Uterus (tissue), 4 donors: ENCODE measurements around the gene APOC3. TPM values are rescaled to one million over a fixed set of nuclear protein-coding genes. Genes with fewer than 3 reads are reported as not detected.

ENCODE experiments used
- DNase-seq, 2 donors: peaks; one replicate each; pipeline ENCODE4 v3.0.0-alpha.2; 2019 to 2020
- H3K27ac ChIP-seq, 2 donors: fragments of 200-600 bp; sonication (generic); 1 replicate in 1 of 2; 2 replicates in 1 of 2; pipeline ENCODE4 v1.5.1; 2016 to 2018
- H3K27me3 ChIP-seq, 2 donors: fragments of 200-600 bp; sonication (generic); one replicate each; pipeline ENCODE4 v1.5.1; 2018 to 2019; ENCODE audit warnings: control low read depth in 1 of 2
- H3K36me3 ChIP-seq, 2 donors: fragments of 200-600 bp; sonication (generic); one replicate each; pipeline ENCODE4 v1.5.1; 2019; ENCODE audit warnings: control low read depth in 1 of 2
- H3K4me1 ChIP-seq, 2 donors: fragments of 200-600 bp; sonication (generic); one replicate each; pipeline ENCODE4 v1.5.1; 2018 to 2019; ENCODE audit warnings: control low read depth in 1 of 2
- H3K4me3 ChIP-seq, 2 donors: fragments of 200-600 bp; sonication (generic); 1 replicate in 1 of 2; 2 replicates in 1 of 2; pipeline ENCODE4 v1.5.1; 2018 to 2019; ENCODE audit warnings: mild to moderate bottlenecking in 1 of 2
- H3K9me3 ChIP-seq, 2 donors: fragments of 200-600 bp; sonication (generic); one replicate each; pipeline ENCODE4 v1.5.1; 2019; ENCODE audit warnings: control low read depth in 1 of 2
- POLR2A ChIP-seq, 2 donors: fragments of 450-650 bp; IDR thresholded peaks; one replicate each; pipeline ENCODE4 v1.6.1; 2016; ENCODE audit warnings: antibody characterized with exemption in 2 of 2, mild to moderate bottlenecking in 1 of 2, moderate library complexity in 1 of 2
- intact Hi-C: fragments of 100-400 bp; cut with DNase I; formaldehyde crosslinking; loops from one replicate; pipeline ENCODE4 v1.15.1; 2023; ENCODE audit warnings: low total_unique reads
- total RNA-seq, 4 donors: library from RNA; depleted of rRNA in 3 of 4; stranded (reverse); fragments of >200 nt in 3 of 4; gene quantifications; one replicate each; pipeline versions ENCODE4 v1.1.0 to v1.2.4, GENCODE V29; 2014 to 2023
- TF ChIP-seq, protein P1 (sequence below), 4 experiments: fragments of 200-600 bp in 2 of 4; fragments of 450-650 bp in 2 of 4; sonication (generic) in 2 of 4; IDR thresholded peaks; one replicate each; pipeline ENCODE4 v1.5.1; 2016 to 2019; ENCODE audit warnings: antibody characterized with exemption in 4 of 4, mild to moderate bottlenecking in 2 of 4, moderate library complexity in 1 of 4
- donor health status: DM: yes; HTN: yes; CAD: no.

Gene APOC3
- total RNA-seq, 4 donors from 2014 or later = 1.2 TPM; not detected in 3

DNA sequence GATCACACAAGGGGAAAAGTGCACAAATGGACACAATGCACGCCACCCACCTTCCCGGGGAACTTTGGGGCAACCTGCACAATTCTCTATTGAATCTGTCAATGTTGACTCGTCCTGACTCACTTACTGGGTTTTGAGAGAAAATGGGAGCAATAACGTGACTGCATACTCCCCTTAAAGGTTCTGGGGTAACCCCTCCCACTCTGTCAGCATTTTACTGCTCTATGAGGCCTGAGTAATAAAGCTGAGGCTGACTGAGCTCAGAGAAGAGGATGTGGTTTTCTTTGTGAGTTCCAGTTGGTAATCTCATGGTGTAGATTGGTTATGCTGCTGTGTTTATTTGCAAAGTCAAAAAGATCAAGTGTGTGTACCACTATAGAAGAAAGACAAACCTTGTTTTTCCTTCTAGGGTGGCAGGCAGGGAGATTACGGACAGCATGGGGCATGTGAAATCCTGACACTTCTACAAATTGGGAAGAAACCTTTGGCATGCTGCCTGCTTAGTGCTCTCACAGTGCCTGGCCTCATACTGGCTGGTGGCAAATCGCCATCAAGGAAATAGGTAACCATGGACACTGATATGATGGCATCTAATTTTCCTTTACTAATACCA lies 23.9 kb downstream of the APOC3 start:
- peaks cover 0 to 8% of the 10 kb centered on the region in 2 donors for H3K4me1 ChIP-seq
- H3K4me3 ChIP-seq = no peak overlapping the region
- no peak for DNase-seq
- intact Hi-C loops = no loop called here
- H3K27ac ChIP-seq = no peak overlapping the region
- H3K36me3 ChIP-seq = no peaks in the 10 kb centered on the region
- no peaks in the 10 kb centered on the region for H3K27me3 ChIP-seq
- TF ChIP-seq, protein P1, sequence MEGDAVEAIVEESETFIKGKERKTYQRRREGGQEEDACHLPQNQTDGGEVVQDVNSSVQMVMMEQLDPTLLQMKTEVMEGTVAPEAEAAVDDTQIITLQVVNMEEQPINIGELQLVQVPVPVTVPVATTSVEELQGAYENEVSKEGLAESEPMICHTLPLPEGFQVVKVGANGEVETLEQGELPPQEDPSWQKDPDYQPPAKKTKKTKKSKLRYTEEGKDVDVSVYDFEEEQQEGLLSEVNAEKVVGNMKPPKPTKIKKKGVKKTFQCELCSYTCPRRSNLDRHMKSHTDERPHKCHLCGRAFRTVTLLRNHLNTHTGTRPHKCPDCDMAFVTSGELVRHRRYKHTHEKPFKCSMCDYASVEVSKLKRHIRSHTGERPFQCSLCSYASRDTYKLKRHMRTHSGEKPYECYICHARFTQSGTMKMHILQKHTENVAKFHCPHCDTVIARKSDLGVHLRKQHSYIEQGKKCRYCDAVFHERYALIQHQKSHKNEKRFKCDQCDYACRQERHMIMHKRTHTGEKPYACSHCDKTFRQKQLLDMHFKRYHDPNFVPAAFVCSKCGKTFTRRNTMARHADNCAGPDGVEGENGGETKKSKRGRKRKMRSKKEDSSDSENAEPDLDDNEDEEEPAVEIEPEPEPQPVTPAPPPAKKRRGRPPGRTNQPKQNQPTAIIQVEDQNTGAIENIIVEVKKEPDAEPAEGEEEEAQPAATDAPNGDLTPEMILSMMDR (IDR thresholded peaks at IDR 0.05) = no peak
- no peak for TF ChIP-seq POLR2A (IDR thresholded peaks at IDR 0.05)
- H3K9me3 ChIP-seq = no peaks in the 10 kb centered on the region

DNA sequence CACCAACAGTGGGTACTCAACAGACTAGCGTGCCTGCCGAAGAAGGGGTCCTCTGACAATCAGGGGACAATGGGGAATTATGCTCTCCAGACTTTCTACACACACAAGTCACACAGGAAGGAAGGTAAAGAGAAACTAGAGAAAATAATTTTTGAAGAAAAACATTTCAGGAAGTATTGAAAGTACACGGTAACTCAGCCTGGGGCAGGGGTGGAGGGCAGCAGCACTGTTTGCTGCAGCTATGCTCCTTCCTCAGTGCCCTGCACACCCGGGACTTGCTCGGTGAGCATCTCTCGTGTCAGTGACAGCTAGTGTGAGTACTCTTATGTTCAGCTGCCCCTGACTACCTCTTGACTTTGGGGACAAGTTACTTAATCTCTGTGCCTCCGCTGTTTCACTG lies 25.7 kb downstream of the APOC3 start:
- H3K27ac ChIP-seq = no peak overlapping the region
- H3K9me3 ChIP-seq = no peaks in the 10 kb centered on the region
- intact Hi-C loops = no loop called here
- H3K4me3 ChIP-seq = no peak overlapping the region
- H3K36me3 ChIP-seq = no peaks in the 10 kb centered on the region
- peaks cover 0 to 8% of the 10 kb centered on the region in 2 donors for H3K4me1 ChIP-seq
- no peak for DNase-seq
- H3K27me3 ChIP-seq = no peaks in the 10 kb centered on the region
- TF ChIP-seq POLR2A (IDR thresholded peaks at IDR 0.05) = no peak
- TF ChIP-seq, protein P1 (IDR thresholded peaks at IDR 0.05) = no peak

DNA sequence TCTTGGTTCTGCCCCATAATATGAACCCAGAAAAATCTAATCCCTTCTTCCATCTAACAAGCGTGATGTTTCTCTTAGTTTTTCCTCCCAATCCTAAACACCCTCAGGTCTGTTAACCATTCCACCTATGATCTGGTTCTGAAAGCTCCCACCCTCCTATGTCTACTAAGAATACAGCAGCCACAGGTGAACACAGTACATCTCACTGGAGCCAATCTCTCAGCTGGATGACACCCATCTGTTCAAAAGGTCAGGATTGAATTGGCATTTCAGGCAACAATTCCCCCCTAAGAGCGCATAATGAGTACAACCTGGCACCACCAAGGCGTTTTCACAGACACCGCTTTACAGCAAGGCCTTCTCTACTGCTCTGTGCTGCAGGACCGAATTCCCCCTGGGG lies 26.7 kb downstream of the APOC3 start:
- DNase-seq = no peak
- Histone ChIP-seq H3K27ac (no peak overlapping the region), H3K4me3 (no peak overlapping the region), H3K27me3 (no peaks in the 10 kb centered on the region), H3K9me3 (no peaks in the 10 kb centered on the region), H3K4me1 (peaks cover 0 to 8% of the 10 kb centered on the region in 2 donors), H3K36me3 (no peaks in the 10 kb centered on the region)
- intact Hi-C loops = no loop called here
- TF ChIP-seq, protein P1 (IDR thresholded peaks at IDR 0.05) = no peak
- TF ChIP-seq POLR2A (IDR thresholded peaks at IDR 0.05) = no peak

DNA sequence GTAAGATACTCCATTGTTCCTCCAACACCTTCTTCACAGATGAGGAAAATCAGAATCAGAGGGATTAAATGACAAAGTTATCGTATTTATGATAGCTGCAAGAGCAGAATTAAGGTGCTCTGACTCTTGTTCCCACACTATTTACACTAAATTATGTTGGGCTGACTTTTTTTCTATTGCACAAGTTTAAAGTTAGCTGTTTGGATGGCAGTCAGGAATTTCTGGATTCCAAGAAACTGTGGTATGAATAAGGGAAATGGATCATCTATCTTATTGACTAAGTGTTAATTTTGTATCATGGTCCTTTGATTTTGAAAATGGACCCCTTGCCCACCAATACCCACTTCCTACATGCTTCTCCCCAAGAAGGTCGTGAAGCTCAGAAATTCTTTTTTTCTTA lies 27.6 kb downstream of the APOC3 start:
- Histone ChIP-seq H3K4me3 (no peak overlapping the region), H3K36me3 (no peaks in the 10 kb centered on the region), H3K27ac (no peak overlapping the region), H3K9me3 (no peaks in the 10 kb centered on the region), H3K27me3 (no peaks in the 10 kb centered on the region), H3K4me1 (no peaks in the 10 kb centered on the region)
- intact Hi-C loops = no loop called here
- TF ChIP-seq, protein P1 (IDR thresholded peaks at IDR 0.05) = no peak
- TF ChIP-seq POLR2A (IDR thresholded peaks at IDR 0.05) = no peak
- DNase-seq = no peak

DNA sequence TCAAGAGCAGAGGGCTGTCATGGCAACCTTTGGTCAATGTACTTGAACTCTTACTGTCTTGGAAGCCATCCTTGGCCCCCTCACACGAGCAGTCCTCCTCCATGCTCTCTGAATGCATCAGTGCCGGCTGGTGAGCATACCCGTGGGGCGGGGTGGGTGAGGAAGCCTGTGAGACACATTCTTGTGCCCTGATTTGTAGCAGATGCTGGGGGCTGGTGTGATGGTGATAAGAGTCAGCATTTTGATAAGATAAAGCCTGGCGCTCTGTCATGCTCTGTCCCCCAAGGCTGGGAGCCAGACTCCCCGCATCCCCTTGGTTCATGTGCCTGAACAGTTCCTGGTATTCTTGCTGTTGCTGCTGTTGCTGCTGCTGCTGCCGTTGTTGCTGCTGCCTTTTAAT lies 28.2 kb downstream of the APOC3 start:
- no peak for DNase-seq
- no peaks in the 10 kb centered on the region for H3K4me1 ChIP-seq
- H3K27me3 ChIP-seq = no peaks in the 10 kb centered on the region
- H3K9me3 ChIP-seq = no peaks in the 10 kb centered on the region
- no peak overlapping the region for H3K27ac ChIP-seq
- TF ChIP-seq, protein P1 (IDR thresholded peaks at IDR 0.05) = no peak
- H3K36me3 ChIP-seq = no peaks in the 10 kb centered on the region
- H3K4me3 ChIP-seq = no peak overlapping the region
- intact Hi-C loops = no loop called here
